DMS79 (cell line): Measurements from ENCODE around the gene AURKAIP1.

Experiments
- DNase-seq: peaks from one replicate; lab custom pipeline; 2025; lab: John Stamatoyannopoulos, UW

The AURKAIP1 gene

DNA sequence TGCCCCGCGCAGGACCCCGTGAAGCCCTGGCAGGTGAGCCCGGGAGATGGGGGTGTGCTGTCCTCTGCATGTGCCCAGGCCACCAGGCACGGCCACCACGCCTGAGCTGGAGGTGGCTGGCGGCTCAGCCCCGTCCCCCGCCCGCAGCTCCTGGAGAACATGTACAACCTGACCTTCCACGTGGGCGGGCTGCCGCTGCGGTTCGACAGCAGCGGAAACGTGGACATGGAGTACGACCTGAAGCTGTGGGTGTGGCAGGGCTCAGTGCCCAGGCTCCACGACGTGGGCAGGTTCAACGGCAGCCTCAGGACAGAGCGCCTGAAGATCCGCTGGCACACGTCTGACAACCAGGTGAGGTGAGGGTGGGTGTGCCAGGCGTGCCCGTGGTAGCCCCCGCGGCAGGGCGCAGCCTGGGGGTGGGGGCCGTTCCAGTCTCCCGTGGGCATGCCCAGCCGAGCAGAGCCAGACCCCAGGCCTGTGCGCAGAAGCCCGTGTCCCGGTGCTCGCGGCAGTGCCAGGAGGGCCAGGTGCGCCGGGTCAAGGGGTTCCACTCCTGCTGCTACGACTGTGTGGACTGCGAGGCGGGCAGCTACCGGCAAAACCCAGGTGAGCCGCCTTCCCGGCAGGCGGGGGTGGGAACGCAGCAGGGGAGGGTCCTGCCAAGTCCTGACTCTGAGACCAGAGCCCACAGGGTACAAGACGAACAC is 42.1 kb downstream of the AURKAIP1 start:
- no peak for DNase-seq

- DNase-seq: no peak
Observed at GRCh38 chr1:1332031-1332755, 42.8 kb downstream of the AURKAIP1 start.

DNA sequence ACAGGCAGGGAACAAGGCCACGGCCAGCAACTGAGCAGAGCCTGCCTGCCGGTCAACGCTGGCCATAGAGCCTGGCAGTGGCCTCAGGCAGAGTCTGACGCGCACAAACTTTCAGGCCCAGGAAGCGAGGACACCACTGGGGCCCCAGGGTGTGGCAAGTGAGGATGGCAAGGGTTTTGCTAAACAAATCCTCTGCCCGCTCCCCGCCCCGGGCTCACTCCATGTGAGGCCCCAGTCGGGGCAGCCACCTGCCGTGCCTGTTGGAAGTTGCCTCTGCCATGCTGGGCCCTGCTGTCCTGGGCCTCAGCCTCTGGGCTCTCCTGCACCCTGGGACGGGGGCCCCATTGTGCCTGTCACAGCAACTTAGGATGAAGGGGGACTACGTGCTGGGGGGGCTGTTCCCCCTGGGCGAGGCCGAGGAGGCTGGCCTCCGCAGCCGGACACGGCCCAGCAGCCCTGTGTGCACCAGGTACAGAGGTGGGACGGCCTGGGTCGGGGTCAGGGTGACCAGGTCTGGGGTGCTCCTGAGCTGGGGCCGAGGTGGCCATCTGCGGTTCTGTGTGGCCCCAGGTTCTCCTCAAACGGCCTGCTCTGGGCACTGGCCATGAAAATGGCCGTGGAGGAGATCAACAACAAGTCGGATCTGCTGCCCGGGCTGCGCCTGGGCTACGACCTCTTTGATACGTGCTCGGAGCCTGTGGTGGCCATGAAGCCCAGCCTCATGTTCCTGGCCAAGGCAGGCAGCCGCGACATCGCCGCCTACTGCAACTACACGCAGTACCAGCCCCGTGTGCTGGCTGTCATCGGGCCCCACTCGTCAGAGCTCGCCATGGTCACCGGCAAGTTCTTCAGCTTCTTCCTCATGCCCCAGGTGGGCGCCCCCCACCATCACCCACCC is 43.7 kb downstream of the AURKAIP1 start, which contains the start of gene TAS1R3:
TAS1R3 (plus strand) TSS at position 213 of the 898 bp plus-strand sequence; CDS start at position 279, 66 bp downstream.
- DNase-seq: no peak

- no peak for DNase-seq
Observed at GRCh38 chr1:1330366-1331067, 44.5 kb downstream of the AURKAIP1 start.

DNA sequence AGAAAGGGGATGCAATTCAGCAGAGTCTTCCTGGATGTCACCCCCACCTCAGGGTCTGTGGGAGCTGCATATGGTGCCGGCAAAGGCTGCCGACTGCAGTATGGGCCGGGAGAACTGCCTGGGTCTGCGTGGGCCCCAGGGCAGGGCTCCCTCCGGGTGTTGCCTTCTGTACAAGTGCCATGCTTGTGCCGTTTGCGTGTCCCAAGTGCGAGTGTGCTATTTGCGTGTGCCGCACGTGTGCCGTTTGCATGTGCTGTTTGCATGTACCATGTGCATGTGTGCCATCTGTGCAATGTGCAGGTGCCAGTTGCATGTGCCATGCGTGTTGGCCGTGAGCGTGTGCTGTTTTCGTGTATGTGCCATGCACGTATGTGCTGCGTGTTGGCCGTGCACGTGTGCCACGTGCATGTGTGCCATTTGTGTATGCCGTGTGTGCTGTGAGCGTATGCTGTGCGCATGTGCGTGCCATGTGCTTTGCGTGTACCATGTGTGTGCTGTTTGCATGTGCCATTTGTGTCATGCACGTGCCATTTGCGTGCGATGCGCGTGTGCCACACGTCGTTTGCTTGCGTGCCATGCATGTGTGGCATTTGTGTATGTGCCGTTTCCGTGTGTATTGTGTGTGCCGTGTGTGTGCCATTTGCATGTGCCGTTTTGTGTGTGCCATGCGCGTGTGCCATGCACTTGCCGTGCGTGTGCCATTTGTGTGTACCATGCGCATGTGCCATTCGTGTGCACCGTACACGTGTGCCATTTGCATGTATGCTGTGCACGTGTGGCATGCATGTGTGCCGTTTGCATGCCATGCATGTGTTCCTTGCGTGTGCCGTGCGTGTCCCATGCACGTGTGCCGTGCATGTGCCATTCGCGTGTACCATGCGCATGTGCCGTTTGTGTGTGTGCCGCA is 45.5 kb downstream of the AURKAIP1 start:
- DNase-seq: no peak

- DNase-seq: no peak
Observed at GRCh38 chr1:1328254-1328653, 46.8 kb downstream of the AURKAIP1 start.

DNA sequence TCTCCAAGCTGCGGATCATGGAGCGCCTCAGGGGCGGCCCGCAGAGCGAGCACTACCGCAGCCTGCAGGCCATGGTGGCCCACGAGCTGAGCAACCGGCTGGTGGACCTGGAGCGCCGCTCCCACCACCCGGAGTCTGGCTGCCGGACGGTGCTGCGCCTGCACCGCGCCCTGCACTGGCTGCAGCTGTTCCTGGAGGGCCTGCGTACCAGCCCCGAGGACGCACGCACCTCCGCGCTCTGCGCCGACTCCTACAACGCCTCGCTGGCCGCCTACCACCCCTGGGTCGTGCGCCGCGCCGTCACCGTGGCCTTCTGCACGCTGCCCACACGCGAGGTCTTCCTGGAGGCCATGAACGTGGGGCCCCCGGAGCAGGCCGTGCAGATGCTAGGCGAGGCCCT is 47.7 kb downstream of the AURKAIP1 start:
- DNase-seq: no peak

DNA sequence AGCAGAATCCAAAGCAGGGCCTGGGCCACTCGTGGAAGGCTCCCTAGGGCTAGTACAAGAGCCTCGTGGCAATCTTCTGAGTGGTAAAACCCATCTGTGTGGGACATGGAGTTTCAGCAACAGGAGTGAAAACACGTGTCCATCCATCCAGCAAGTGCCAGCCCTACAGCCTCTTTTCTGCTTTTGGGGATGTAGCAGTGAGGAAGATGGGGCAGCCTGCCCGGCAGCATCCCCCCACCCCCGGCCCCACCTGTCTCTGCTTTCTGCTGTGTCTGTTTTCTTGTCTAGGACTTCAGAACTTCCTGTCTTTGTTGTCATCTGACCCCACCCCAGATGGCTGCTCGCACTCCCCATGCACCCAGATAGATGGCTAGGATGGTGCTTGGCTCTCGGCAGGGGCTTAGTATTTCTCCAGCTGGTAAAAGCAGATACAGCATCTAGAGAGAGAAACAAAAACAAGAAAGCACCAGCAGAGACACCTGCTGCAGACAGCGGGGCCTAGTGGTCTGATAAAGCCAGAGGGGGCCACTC is 48.9 kb downstream of the AURKAIP1 start:
- DNase-seq: no peak

- DNase-seq: no peak
Observed at GRCh38 chr1:1325288-1326074, 49.5 kb downstream of the AURKAIP1 start.

GRCh38 chr1:1324524-1325287 is 50.3 kb downstream of the AURKAIP1 start, which contains the start of the genes CPTP and INTS11:
CPTP (plus strand) TSS chr1:1324802; CDS start chr1:1326911, 2,109 bp downstream.
INTS11 (minus strand) TSS chr1:1324660; CDS start chr1:1324608, 52 bp downstream.
- peak; percentile 79 for DNase-seq

- DNase-seq: no peak
Observed at GRCh38 chr1:1324084-1324523, 50.9 kb downstream of the AURKAIP1 start.
